HepG2 (cell line): ENCODE data around the gene CPEB4. TPM values are rescaled to one million over a fixed set of nuclear protein-coding genes. Genes with fewer than 3 reads are reported as not detected.

Experiments used
- CEBPZ ChIP-seq: IDR thresholded peaks from 2 replicates; pipeline ENCODE4 v1.6.1; 2012; ENCODE audit warnings: low read length, improper control_type of control experiment
- CENPT ChIP-seq: sonication (generic); formaldehyde crosslinking; IDR thresholded peaks from 2 replicates; pipeline ENCODE4 v1.8.0; 2022; ENCODE audit warnings: low read depth, mild to moderate bottlenecking, moderate library complexity, missing genetic modification reagents
- EEA1 ChIP-seq: sonication (generic); formaldehyde crosslinking; IDR thresholded peaks from 2 replicates; pipeline ENCODE4 v1.5.1; 2020; ENCODE audit warnings: mild to moderate bottlenecking, missing genetic modification reagents, borderline replicate concordance
- EHMT2 ChIP-seq: fragments of 200-600 bp; sonication (generic); IDR thresholded peaks from 2 replicates; pipeline ENCODE4 v1.7.0; 2017; ENCODE audit warnings: antibody characterized with exemption, low read depth, low read length, borderline replicate concordance
- ELF4 ChIP-seq: sonication (generic); formaldehyde crosslinking; IDR thresholded peaks from 2 replicates; pipeline ENCODE4 v1.5.0; 2020; ENCODE audit warnings: missing genetic modification reagents, mild to moderate bottlenecking, moderate library complexity, borderline replicate concordance
- FOXC1 ChIP-seq: sonication (generic); formaldehyde crosslinking; IDR thresholded peaks from 2 replicates; pipeline ENCODE4 v1.8.0; 2022; ENCODE audit warnings: mild to moderate bottlenecking, missing genetic modification reagents, borderline replicate concordance
- HES4 ChIP-seq: sonication (generic); formaldehyde crosslinking; IDR thresholded peaks from 2 replicates; pipeline ENCODE4 v1.9.0; 2021; ENCODE audit warnings: mild to moderate bottlenecking, missing genetic modification reagents, borderline replicate concordance
- HIVEP1 ChIP-seq: sonication (generic); formaldehyde crosslinking; IDR thresholded peaks from 2 replicates; pipeline ENCODE4 v1.4.0; 2020; ENCODE audit warnings: mild to moderate bottlenecking, missing genetic modification reagents
- IKZF5 ChIP-seq: IDR thresholded peaks from 2 replicates; pipeline ENCODE4 v1.6.1; 2018; ENCODE audit warnings: missing genetic modification reagents, mild to moderate bottlenecking, missing compliant biosample characterization
- KMT2A ChIP-seq: sonication (generic); formaldehyde crosslinking; IDR thresholded peaks from 2 replicates; pipeline ENCODE4 v1.4.0; 2020; ENCODE audit warnings: missing genetic modification reagents
- NFE2 ChIP-seq: sonication (generic); formaldehyde crosslinking; IDR thresholded peaks from 2 replicates; pipeline ENCODE4 v1.4.0; 2020; ENCODE audit warnings: missing genetic modification reagents
- NFKBIZ ChIP-seq: IDR thresholded peaks from 2 replicates; pipeline ENCODE4 v1.6.1; 2018; ENCODE audit warnings: missing genetic modification reagents, missing compliant biosample characterization
- NRL ChIP-seq: sonication (generic); formaldehyde crosslinking; IDR thresholded peaks from 2 replicates; pipeline ENCODE4 v1.5.0; 2020; ENCODE audit warnings: missing genetic modification reagents, mild to moderate bottlenecking, moderate library complexity, borderline replicate concordance
- POLR2A ChIP-seq, 2 experiments: IDR thresholded peaks; 2 replicates each; pipeline ENCODE4 v1.6.1; 2011; ENCODE audit warnings: low read depth in 2 of 2, low read length in 2 of 2, mild to moderate bottlenecking in 1 of 2, moderate library complexity in 1 of 2; ENCODE audit not compliant: insufficient read depth in 1 of 2
- SMAD3 ChIP-seq: sonication (generic); formaldehyde crosslinking; IDR thresholded peaks from 2 replicates; pipeline ENCODE4 v1.4.0; 2020; ENCODE audit warnings: missing genetic modification reagents
- TIGD3 ChIP-seq: sonication (generic); formaldehyde crosslinking; IDR thresholded peaks from 2 replicates; pipeline ENCODE4 v1.5.1; 2020; ENCODE audit warnings: mild to moderate bottlenecking, missing genetic modification reagents, borderline replicate concordance
- ZFP37 ChIP-seq: sonication (generic); formaldehyde crosslinking; IDR thresholded peaks from 2 replicates; pipeline ENCODE4 v1.4.0; 2020; ENCODE audit warnings: missing genetic modification reagents, borderline replicate concordance
- ZNF224 ChIP-seq: sonication (generic); formaldehyde crosslinking; IDR thresholded peaks from 2 replicates; pipeline ENCODE4 v1.5.0; 2020; ENCODE audit warnings: mild to moderate bottlenecking, missing genetic modification reagents
- ZNF460 ChIP-seq: sonication (generic); formaldehyde crosslinking; IDR thresholded peaks from 2 replicates; pipeline ENCODE4 v1.5.1; 2020; ENCODE audit warnings: missing genetic modification reagents, mild to moderate bottlenecking, borderline replicate concordance
- ZNF512B ChIP-seq: sonication (generic); formaldehyde crosslinking; IDR thresholded peaks from 2 replicates; pipeline ENCODE4 v1.5.1; 2020; ENCODE audit warnings: missing genetic modification reagents, mild to moderate bottlenecking, borderline replicate concordance
- ZNF530 ChIP-seq: sonication (generic); formaldehyde crosslinking; IDR thresholded peaks from 2 replicates; pipeline ENCODE4 v1.5.0; 2020; ENCODE audit warnings: low read depth, mild to moderate bottlenecking, missing genetic modification reagents
- polyA plus RNA-seq, 8 experiments: library from polyadenylated mRNA; depleted of rRNA in 3 of 8; stranded (reverse) in 7 of 8; unstranded in 1 of 8; fragments of >200 nt; fragmentation: Illumina TruSeq in 4 of 8; extraction: Trizol in 4 of 8; gene quantifications; 2 replicates each; pipeline versions ENCODE4 v1.2.1 to v1.2.3, GENCODE V29; 2011 to 2016; ENCODE audit warnings: low read depth in 4 of 8, missing spikeins in 1 of 8, mixed read lengths in 1 of 8; ENCODE audit not compliant: insufficient read depth in 1 of 8
- total RNA-seq, 5 experiments: library from RNA; depleted of rRNA; stranded (reverse); fragments of >200 nt; fragmentation: Illumina TruSeq; extraction: Trizol; gene quantifications; 2 replicates each; pipeline ENCODE4 v1.2.3, GENCODE V29; 2016; ENCODE audit warnings: low read depth in 1 of 5

CPEB4 gene
- total and polyA plus RNA-seq, 2 of the 13 experiments (the other 11 are each of a cell fraction or from before 2014, with no cell fraction given) = 7.7 to 26.7 TPM

- no peak for TF ChIP-seq ZNF512B (CRISPR knock-in tag)
- no peak for TF ChIP-seq HES4
- no peak for TF ChIP-seq TIGD3 (CRISPR knock-in tag)
- TF ChIP-seq ZNF224 (CRISPR knock-in tag) = no peak
- TF ChIP-seq ZNF530 (CRISPR knock-in tag) = no peak
- TF ChIP-seq FOXC1 (CRISPR knock-in tag) = peak; percentile 56; the same call in 1 of the 2 replicates
- TF ChIP-seq NFKBIZ (CRISPR knock-in tag) = no peak
- TF ChIP-seq HIVEP1 = no peak
- TF ChIP-seq POLR2A (IDR thresholded peaks at IDR 0.05; ENCODE audit: insufficient read depth in 1 of 2, low read depth in 2 of 2, low read length in 2 of 2) = no peak
- no peak for TF ChIP-seq ELF4
- no peak for TF ChIP-seq NFE2 (CRISPR knock-in tag)
- TF ChIP-seq SMAD3 (CRISPR knock-in tag) = no peak
- no peak for TF ChIP-seq KMT2A (CRISPR knock-in tag)
- 0 out of 2 replicates have a peak, but pooled peaks have one; percentile 32 for TF ChIP-seq NRL (CRISPR knock-in tag)
- TF ChIP-seq CENPT (CRISPR knock-in tag) = no peak
- no peak for TF ChIP-seq EHMT2
- TF ChIP-seq ZFP37 (CRISPR knock-in tag) = no peak
- TF ChIP-seq CEBPZ = no peak
- TF ChIP-seq EEA1 (CRISPR knock-in tag) = no peak
- TF ChIP-seq IKZF5 (CRISPR knock-in tag) = no peak
- no peak for TF ChIP-seq ZNF460 (CRISPR knock-in tag)
These were observed 84.9 kb downstream of the CPEB4 start (continued) for GRCh38 chr5:173972925-173973615.
